GM06990 (cell line): Measurements from ENCODE around the gene LAMA4.

Source experiments
- DNase-seq: peaks from one replicate; pipeline ENCODE4 v3.0.0-alpha.2; 2011; ENCODE audit not compliant: insufficient read length; ENCODE audit errors: extremely low read depth
- H3K27me3 ChIP-seq: replicated peaks from 2 replicates; pipeline ENCODE4 v1.6.0; 2011; ENCODE audit warnings: low read length; ENCODE audit not compliant: control insufficient read depth, insufficient read depth
- H3K36me3 ChIP-seq: 2 replicates; pipeline ENCODE4 v1.5.1; 2011; ENCODE audit warnings: low read length; ENCODE audit not compliant: control insufficient read depth, insufficient read depth
- H3K4me3 ChIP-seq: replicated peaks from 2 replicates; pipeline ENCODE4 v1.5.1; 2011; ENCODE audit warnings: low read depth, mild to moderate bottlenecking, control low read depth, low read length
- TF ChIP-seq, protein P1 (sequence below): IDR thresholded peaks from 2 replicates; pipeline ENCODE4 v1.5.1; 2011; ENCODE audit warnings: low read length, control low read depth, mild to moderate bottlenecking, inconsistent platforms; ENCODE audit not compliant: insufficient read depth, poor library complexity, severe bottlenecking

Gene LAMA4

GRCh38 chr6:112298021-112298745, 43.8 kb upstream of the LAMA4 start:
- no peak overlapping the region for H3K4me3 ChIP-seq
- no peaks in the 10 kb centered on the region for H3K36me3 ChIP-seq
- H3K27me3 ChIP-seq: no peaks in the 10 kb centered on the region
- no peak for DNase-seq
- TF ChIP-seq, protein P1, sequence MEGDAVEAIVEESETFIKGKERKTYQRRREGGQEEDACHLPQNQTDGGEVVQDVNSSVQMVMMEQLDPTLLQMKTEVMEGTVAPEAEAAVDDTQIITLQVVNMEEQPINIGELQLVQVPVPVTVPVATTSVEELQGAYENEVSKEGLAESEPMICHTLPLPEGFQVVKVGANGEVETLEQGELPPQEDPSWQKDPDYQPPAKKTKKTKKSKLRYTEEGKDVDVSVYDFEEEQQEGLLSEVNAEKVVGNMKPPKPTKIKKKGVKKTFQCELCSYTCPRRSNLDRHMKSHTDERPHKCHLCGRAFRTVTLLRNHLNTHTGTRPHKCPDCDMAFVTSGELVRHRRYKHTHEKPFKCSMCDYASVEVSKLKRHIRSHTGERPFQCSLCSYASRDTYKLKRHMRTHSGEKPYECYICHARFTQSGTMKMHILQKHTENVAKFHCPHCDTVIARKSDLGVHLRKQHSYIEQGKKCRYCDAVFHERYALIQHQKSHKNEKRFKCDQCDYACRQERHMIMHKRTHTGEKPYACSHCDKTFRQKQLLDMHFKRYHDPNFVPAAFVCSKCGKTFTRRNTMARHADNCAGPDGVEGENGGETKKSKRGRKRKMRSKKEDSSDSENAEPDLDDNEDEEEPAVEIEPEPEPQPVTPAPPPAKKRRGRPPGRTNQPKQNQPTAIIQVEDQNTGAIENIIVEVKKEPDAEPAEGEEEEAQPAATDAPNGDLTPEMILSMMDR: no peak

DNA sequence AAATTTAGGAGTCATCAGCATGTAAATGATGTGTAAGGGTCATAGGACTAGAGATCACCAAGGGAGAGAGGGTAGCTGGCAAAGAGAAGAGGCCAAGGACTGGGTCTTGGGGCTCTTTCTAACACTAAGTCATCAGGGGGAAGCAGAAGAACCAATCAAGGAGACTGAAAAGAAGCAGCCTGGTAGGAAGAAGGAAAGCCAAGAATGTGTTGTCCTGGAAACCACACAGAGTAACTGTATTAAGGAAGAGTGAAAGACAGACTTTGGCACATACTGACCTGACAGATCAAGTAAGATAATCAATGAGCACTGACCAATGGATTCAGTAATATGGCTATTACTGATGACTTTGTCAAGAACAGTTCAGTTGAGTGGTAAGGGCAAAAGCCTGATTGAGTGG, 42.3 kb upstream of the LAMA4 start:
- H3K4me3 ChIP-seq: no peak overlapping the region
- no peaks in the 10 kb centered on the region for H3K27me3 ChIP-seq
- no peaks in the 10 kb centered on the region for H3K36me3 ChIP-seq
- no peak for DNase-seq
- TF ChIP-seq, protein P1: no peak

- DNase-seq: no peak
- Histone ChIP-seq H3K36me3 (no peaks in the 10 kb centered on the region), H3K27me3 (no peaks in the 10 kb centered on the region), H3K4me3 (no peak overlapping the region)
- TF ChIP-seq, protein P1: peak; percentile 38
Observed at GRCh38 chr6:112296122-112296521, 41.8 kb upstream of the LAMA4 start.

GRCh38 chr6:112291161-112291762, 36.9 kb upstream of the LAMA4 start:
- Histone ChIP-seq H3K27me3 (no peaks in the 10 kb centered on the region), H3K36me3 (no peaks in the 10 kb centered on the region), H3K4me3 (no peak overlapping the region)
- TF ChIP-seq, protein P1: no peak
- DNase-seq: no peak

- TF ChIP-seq, protein P1: no peak
- H3K27me3 ChIP-seq: no peaks in the 10 kb centered on the region
- no peak for DNase-seq
Observed at GRCh38 chr6:112289038-112289566, 34.7 kb upstream of the LAMA4 start.

More at GRCh38 chr6:112289038-112289566, 34.7 kb upstream of the LAMA4 start:
- Histone ChIP-seq H3K4me3 (no peak overlapping the region), H3K36me3 (no peaks in the 10 kb centered on the region)
